NCI-H2107 (cell line): ENCODE data around the gene RBM7.

Experiments
- DNase-seq: peaks from one replicate; lab custom pipeline; 2025; lab: John Stamatoyannopoulos, UW

The RBM7 gene

DNA sequence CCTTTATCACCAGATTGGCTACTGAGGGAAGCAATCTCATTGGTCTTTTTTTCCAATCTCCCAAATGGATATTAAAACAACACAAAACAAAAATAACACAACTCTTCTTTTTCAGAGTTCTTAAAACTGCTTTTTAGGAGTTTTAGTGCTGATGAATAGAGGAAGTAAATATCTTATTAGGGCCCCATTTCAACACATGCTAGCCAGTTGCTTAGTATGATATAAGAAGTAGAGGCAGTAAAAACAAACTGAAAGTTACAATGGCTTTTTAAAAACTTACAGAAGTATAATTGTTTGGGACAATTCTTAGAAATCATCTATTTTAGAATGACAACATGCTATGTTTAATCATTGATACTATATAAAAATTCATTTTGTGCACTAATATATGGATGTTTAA is 3.5 kb upstream of the RBM7 start:
- no peak for DNase-seq

DNA sequence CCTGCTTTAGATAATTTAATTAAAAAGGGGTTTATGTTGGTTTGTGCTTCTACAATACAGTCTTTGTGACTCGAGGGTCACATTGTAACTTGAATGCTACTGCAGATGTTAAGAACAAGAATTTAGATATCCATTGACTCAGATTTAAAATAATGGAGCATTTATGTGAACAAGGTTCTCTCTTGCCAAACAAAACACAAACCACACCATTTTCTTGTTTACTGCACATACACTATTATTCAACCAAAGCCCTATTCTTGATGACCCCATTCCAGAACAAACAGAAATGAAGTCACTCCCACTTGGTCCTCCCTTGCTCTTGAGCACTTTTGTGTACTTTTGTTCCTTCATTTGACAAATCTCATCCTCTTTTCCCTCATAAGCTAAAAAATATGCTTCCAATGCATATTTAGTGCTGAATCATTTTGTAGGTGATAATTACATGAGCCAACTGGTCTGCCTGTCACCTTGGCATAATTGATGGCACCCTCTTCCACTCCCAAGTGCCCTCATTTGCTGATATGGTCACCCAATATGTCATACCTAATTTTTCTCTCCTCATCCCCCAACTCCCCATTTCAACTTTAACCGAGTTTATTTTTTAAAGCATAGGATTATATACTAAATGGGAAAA is 3.0 kb upstream of the RBM7 start:
- DNase-seq, result no peak

DNA sequence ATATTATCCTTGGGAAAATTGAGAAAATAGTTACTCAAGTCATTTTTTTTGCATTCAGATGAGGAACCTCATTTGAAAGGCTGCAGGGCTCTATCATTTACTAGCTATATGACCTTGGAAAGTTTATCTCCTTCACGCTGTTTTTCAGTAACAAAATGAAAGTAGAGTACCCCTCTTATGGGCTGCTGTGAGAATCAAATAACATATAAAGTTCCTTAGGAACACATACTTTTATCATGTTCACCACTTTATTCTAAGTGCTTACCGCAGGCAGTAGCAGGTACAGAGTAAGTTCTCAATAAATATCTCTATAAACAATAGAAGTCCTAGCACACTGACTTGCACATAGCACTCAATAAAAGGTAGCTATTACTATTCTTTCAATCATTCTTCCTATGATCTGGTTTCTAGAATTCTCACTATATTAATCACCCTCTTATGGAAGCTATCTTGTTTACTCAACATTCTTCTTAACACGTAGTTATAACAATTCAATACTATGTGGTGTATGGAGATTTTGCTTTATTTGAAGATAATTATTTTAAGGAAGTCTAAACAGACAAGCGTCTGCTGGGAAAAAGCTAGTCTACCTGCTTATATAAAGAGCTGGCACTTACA is 2.1 kb upstream of the RBM7 start:
- DNase-seq, result no peak

GRCh38 chr11:114399490-114400215 is 813 bp upstream of the RBM7 start:
- peak; percentile 66 for DNase-seq

- DNase-seq, result no peak
These were observed 403 bp downstream of the RBM7 start for GRCh38 chr11:114400915-114401223.

- no peak for DNase-seq
These were observed 845 bp downstream of the RBM7 start for GRCh38 chr11:114401311-114401710.

DNA sequence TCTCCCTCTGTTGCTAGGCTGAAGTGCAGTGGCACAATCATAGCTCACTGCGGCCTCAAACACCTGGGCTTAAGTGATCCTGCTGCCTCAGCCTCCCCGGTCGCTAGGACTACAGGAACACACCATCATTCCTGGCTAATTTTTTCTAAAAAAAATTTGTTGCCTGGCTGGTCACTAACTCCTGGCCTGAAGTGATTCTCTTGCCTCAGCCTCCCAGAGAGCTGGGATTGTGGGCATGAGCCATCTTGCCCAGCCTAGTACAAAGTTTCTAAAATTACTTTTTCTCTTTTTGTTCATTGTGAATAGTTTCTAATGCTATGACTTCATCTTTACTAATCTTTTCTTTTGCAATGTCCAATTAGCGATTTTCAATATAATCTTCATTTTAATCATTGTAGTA is 12.5 kb downstream of the RBM7 start:
- DNase-seq, result no peak

- DNase-seq, result no peak
These were observed 13.5 kb downstream of the RBM7 start for GRCh38 chr11:114413958-114414357.

GRCh38 chr11:114416441-114416961 is 16.0 kb downstream of the RBM7 start:
- no peak for DNase-seq

GRCh38 chr11:114426280-114426679 is 25.8 kb downstream of the RBM7 start:
- DNase-seq, result no peak

- no peak for DNase-seq
These were observed 29.8 kb downstream of the RBM7 start for GRCh38 chr11:114430290-114430689.

GRCh38 chr11:114432893-114433292 is 32.4 kb downstream of the RBM7 start:
- DNase-seq, result no peak

GRCh38 chr11:114433376-114433775 is 32.9 kb downstream of the RBM7 start:
- no peak for DNase-seq

GRCh38 chr11:114438303-114438702 is 37.8 kb downstream of the RBM7 start:
- DNase-seq, result no peak

GRCh38 chr11:114439229-114440120 is 39.0 kb downstream of the RBM7 start, which contains the start of gene REXO2:
Gene REXO2 (plus strand): TSS chr11:114439467. CDS start chr11:114439529, 62 bp downstream.
- peak; percentile 84 for DNase-seq

DNA sequence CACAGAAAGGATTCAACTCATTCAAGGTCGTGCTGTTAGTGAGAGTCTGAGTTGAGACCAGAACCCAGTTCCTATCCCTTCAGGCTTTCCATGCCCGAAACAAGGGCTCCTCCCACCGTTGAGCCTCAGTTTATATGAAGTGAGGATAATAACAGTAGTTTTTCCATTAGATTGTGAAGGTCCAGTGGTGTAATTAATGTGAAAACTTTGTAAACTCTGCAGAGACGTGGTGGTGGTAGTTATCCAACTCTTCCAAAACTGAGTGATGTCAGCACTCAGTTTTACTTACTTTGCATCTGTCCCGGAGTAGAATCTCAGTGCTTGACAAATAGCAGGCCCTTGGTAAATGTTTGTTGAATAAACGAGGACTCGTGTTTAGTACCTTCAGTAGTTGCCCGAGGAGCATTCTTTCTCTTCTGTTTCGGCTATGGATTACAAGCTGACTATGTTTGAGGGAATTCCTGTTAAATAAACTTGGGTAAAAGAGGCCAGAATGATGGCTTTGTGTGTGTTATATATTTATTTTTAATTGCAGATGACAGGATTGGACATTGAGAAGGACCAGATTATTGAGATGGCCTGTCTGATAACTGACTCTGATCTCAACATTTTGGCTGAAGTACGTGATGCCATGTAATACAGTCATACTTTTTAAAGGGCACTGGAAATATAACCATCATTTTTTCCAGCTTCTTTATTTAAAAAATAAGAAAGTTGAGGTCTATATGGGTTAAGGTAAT is 39.8 kb downstream of the RBM7 start:
- DNase-seq, result no peak

DNA sequence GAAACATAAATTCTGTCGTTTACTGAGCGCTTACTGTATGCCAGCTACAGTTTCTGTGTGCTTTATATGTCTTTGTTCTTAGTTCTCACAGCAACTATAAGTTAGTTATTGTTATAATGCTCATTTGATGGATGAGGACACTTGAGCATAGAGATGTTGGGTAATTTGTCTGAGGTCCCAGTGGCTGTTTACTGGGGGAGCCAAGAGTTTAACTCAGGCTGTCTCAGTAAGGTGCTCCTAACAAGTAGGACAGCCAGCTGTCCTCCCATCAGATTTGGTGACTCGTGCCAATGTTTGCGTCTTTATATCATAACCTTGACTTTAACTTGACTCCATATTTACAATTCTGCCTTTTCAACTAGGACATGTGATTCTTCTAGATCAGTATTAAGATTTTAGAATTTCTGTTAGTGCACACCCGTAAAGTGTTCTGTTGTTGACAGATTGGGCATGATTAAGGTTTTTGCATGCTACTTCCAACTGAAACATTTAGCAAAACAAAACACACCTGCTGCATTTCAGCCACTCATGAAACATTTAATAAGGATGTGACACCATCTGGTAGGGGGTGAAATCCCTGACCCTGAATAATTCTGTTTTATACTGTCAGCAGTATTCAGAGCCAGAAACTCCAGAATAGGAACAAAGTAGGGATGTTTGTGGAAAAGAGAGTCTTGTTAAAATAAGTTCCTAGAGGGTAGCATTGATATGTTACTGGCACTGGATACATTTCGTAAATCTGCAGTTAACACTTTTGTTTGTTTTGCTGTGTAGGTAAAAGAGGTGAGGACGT is 40.7 kb downstream of the RBM7 start:
- no peak for DNase-seq

DNA sequence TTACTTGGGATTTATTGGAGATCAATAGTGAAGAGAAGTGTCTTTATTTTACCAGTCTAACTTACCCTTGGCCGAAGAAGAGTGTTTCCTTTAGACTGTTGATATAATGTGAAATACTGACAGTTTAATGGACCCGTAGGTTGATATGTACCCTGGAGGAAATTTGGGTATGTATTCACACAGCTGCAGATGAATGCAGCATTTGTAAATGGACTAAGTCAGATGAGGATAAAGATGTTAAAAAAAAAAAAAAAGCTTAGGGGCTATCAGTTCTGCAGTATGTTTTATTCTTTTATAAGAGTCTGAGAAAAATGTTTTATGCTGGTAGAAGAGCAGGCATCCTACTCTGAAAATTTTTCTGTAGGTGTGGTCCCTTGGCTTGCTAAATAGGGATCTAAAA is 41.5 kb downstream of the RBM7 start:
- no peak for DNase-seq

GRCh38 chr11:114442536-114442935 is 42.1 kb downstream of the RBM7 start:
- DNase-seq, result no peak

- no peak for DNase-seq
These were observed 47.0 kb downstream of the RBM7 start for GRCh38 chr11:114447444-114447843.

GRCh38 chr11:114447892-114448291 is 47.4 kb downstream of the RBM7 start:
- DNase-seq, result no peak
